ENCODE data around the gene TAS2R43. TPM values are rescaled to one million over a fixed set of nuclear protein-coding genes. Genes with fewer than 3 reads are reported as not detected.
"Not testable (repeated sequence)": the region's sequence is repeated elsewhere in the genome, so short reads cannot be mapped to it uniquely, and the experiment has no call there.

The TAS2R43 gene
- total RNA-seq, 8 experiments from 2014 or later = 0.65 to 5.2 (median 1.7) TPM

GRCh38 chr12:11089246-11089645 is 2.9 kb downstream of the TAS2R43 start:
- in situ Hi-C loops (cut with MboI; ENCODE audit: low pct_unique_long_range_greater_than_20kb in 2 of 9, low sequenced_read_pairs in 9 of 9, unreplicated experiment in 9 of 9) = no loop called here
- 87 to 100% (median 100%) methylated on average over 1 to 4 of the region's 5 CpGs; no CpG with 5 or more reads in 5 of the 10 experiments for WGBS, 10 experiments
- Histone ChIP-seq H3K4me1 (replicated peaks in 1 of 2) (no peaks in the 10 kb centered on the region), H3K27ac (no peak overlapping the region), H3K4me3 (no peak overlapping the region)
- no peak for ATAC-seq (replicated peaks in 6 of 8)

GRCh38 chr12:11085419-11085818 is 6.7 kb downstream of the TAS2R43 start:
- H3K4me3 ChIP-seq = no peak overlapping the region
- no peaks in the 10 kb centered on the region for H3K4me1 ChIP-seq (replicated peaks in 1 of 2)
- no peak overlapping the region for H3K27ac ChIP-seq
- in situ Hi-C loops (cut with MboI; ENCODE audit: low pct_unique_long_range_greater_than_20kb in 2 of 9, low sequenced_read_pairs in 9 of 9, unreplicated experiment in 9 of 9) = no loop called here
- 80 to 100% (median 92%) methylated on average over 1 to 3 of the region's 3 CpGs; no CpG with 5 or more reads in 4 of the 10 experiments for WGBS, 10 experiments
- no peak for ATAC-seq (replicated peaks in 6 of 8)

GRCh38 chr12:11081987-11082386 is 10.1 kb downstream of the TAS2R43 start:
- Histone ChIP-seq H3K27ac (no peak overlapping the region), H3K4me3 (no peak overlapping the region), H3K4me1 (replicated peaks in 1 of 2) (no peaks in the 10 kb centered on the region)
- 100% methylated on average over 1 to 2 of the region's 2 CpGs; no CpG with 5 or more reads in 7 of the 10 experiments for whole genome bisulfite sequencing, 10 experiments
- ATAC-seq (replicated peaks in 6 of 8) = no peak
- in situ Hi-C loops (cut with MboI; ENCODE audit: low pct_unique_long_range_greater_than_20kb in 2 of 9, low sequenced_read_pairs in 9 of 9, unreplicated experiment in 9 of 9) = no loop called here

- Histone ChIP-seq H3K4me3 (no peak overlapping the region), H3K27ac (no peak overlapping the region), H3K4me1 (replicated peaks in 1 of 2) (no peaks in the 10 kb centered on the region)
- in situ Hi-C loops (cut with MboI; ENCODE audit: low pct_unique_long_range_greater_than_20kb in 2 of 9, low sequenced_read_pairs in 9 of 9, unreplicated experiment in 9 of 9) = no loop called here
- ATAC-seq (replicated peaks in 6 of 8) = no peak
- 83 to 100% (median 95%) methylated on average over 1 of the region's 1 CpG; no CpG with 5 or more reads in 4 of the 10 experiments for WGBS, 10 experiments
Measured at GRCh38 chr12:11078246-11078645, 13.9 kb downstream of the TAS2R43 start.

GRCh38 chr12:11075642-11076041 is 16.5 kb downstream of the TAS2R43 start:
- no peak overlapping the region for H3K4me3 ChIP-seq
- no peak overlapping the region for H3K27ac ChIP-seq
- in situ Hi-C loops (cut with MboI; ENCODE audit: low pct_unique_long_range_greater_than_20kb in 2 of 9, low sequenced_read_pairs in 9 of 9, unreplicated experiment in 9 of 9) = no loop called here
- ATAC-seq (replicated peaks in 6 of 8) = no peak
- 40 to 100% (median 85%) methylated on average over 1 to 3 of the region's 3 CpGs; no CpG with 5 or more reads in 6 of the 10 experiments for WGBS, 10 experiments
- H3K4me1 ChIP-seq (replicated peaks in 1 of 2) = no peaks in the 10 kb centered on the region

- WGBS, 10 experiments = 40 to 100% (median 64%) methylated on average over 1 to 4 of the region's 4 CpGs; no CpG with 5 or more reads in 2 of the 10 experiments
- H3K27ac ChIP-seq = no peak overlapping the region
- in situ Hi-C loops (cut with MboI; ENCODE audit: low pct_unique_long_range_greater_than_20kb in 2 of 9, low sequenced_read_pairs in 9 of 9, unreplicated experiment in 9 of 9) = no loop called here
- no peak overlapping the region for H3K4me3 ChIP-seq
- ATAC-seq (replicated peaks in 6 of 8) = no peak
- no peaks in the 10 kb centered on the region for H3K4me1 ChIP-seq (replicated peaks in 1 of 2)
Measured at GRCh38 chr12:11071414-11071813, 20.7 kb downstream of the TAS2R43 start.

- in situ Hi-C loops (cut with MboI; ENCODE audit: low pct_unique_long_range_greater_than_20kb in 2 of 9, low sequenced_read_pairs in 9 of 9, unreplicated experiment in 9 of 9) = no loop called here
- ATAC-seq (replicated peaks in 6 of 8) = peak in 1 of 8 experiments; percentile 29
- 20 to 80% (median 50%) methylated on average over 1 of the region's 1 CpG; no CpG with 5 or more reads in 3 of the 10 experiments for WGBS, 10 experiments
Measured at GRCh38 chr12:11070999-11071398, 21.1 kb downstream of the TAS2R43 start.

GRCh38 chr12:11069854-11070365 is 22.2 kb downstream of the TAS2R43 start:
- Histone ChIP-seq H3K4me3 (no peak overlapping the region), H3K4me1 (replicated peaks in 1 of 2) (no peaks in the 10 kb centered on the region), H3K27ac (no peak overlapping the region)
- WGBS, 10 experiments = 40 to 100% (median 89%) methylated on average over 1 to 5 of the region's 5 CpGs
- ATAC-seq (replicated peaks in 6 of 8) = peak in 1 of 8 experiments; percentile 31
- in situ Hi-C loops (cut with MboI; ENCODE audit: low pct_unique_long_range_greater_than_20kb in 2 of 9, low sequenced_read_pairs in 9 of 9, unreplicated experiment in 9 of 9) = no loop called here

More at GRCh38 chr12:11070999-11071398, 21.1 kb downstream of the TAS2R43 start:
- Histone ChIP-seq H3K4me1 (replicated peaks in 1 of 2) (no peaks in the 10 kb centered on the region), H3K27ac (no peak overlapping the region), H3K4me3 (no peak overlapping the region)

- peak in 3 of 8 experiments; percentile 30 to 88 (median 87) for ATAC-seq (replicated peaks in 6 of 8)
Measured at GRCh38 chr12:11067514-11067913, 24.6 kb downstream of the TAS2R43 start.

GRCh38 chr12:11062194-11062593 is 29.9 kb downstream of the TAS2R43 start, which contains the start of gene TAS2R46:
Gene TAS2R46, minus strand, starts transcription at chr12:11062294. Its CDS starts 0 bp downstream, at chr12:11062294.
- H3K27ac ChIP-seq; H3K4me3 ChIP-seq; H3K4me1 ChIP-seq (replicated peaks in 1 of 2); in situ Hi-C loops (cut with MboI; ENCODE audit: low pct_unique_long_range_greater_than_20kb in 2 of 9, low sequenced_read_pairs in 9 of 9, unreplicated experiment in 9 of 9); ATAC-seq (replicated peaks in 6 of 8): not testable (repeated sequence)
- WGBS, 10 experiments = 20 to 100% (median 100%) methylated on average over 1 of the region's 1 CpG; no CpG with 5 or more reads in 5 of the 10 experiments

More at GRCh38 chr12:11067514-11067913, 24.6 kb downstream of the TAS2R43 start:
- no peak overlapping the region for H3K4me3 ChIP-seq
- 29 to 88% (median 67%) methylated on average over 1 to 2 of the region's 2 CpGs; no CpG with 5 or more reads in 3 of the 10 experiments for WGBS, 10 experiments
- in situ Hi-C loops (cut with MboI; ENCODE audit: low pct_unique_long_range_greater_than_20kb in 2 of 9, low sequenced_read_pairs in 9 of 9, unreplicated experiment in 9 of 9) = no loop called here
- no peak overlapping the region for H3K27ac ChIP-seq
- H3K4me1 ChIP-seq (replicated peaks in 1 of 2) = no peaks in the 10 kb centered on the region

- in situ Hi-C loops (cut with MboI; ENCODE audit: low pct_unique_long_range_greater_than_20kb in 2 of 9, low sequenced_read_pairs in 9 of 9, unreplicated experiment in 9 of 9) = no loop called here
Measured at GRCh38 chr12:11059784-11060183, 32.3 kb downstream of the TAS2R43 start.

GRCh38 chr12:11059041-11059440 is 33.1 kb downstream of the TAS2R43 start:
- WGBS, 10 experiments = 83 to 100% (median 100%) methylated on average over 1 to 3 of the region's 3 CpGs; no CpG with 5 or more reads in 3 of the 10 experiments
- in situ Hi-C loops (cut with MboI; ENCODE audit: low pct_unique_long_range_greater_than_20kb in 2 of 9, low sequenced_read_pairs in 9 of 9, unreplicated experiment in 9 of 9) = no loop called here
- Histone ChIP-seq H3K27ac (no peak overlapping the region), H3K4me1 (replicated peaks in 1 of 2) (no peaks in the 10 kb centered on the region), H3K4me3 (no peak overlapping the region)
- no peak for ATAC-seq (replicated peaks in 6 of 8)

More at GRCh38 chr12:11059784-11060183, 32.3 kb downstream of the TAS2R43 start:
- peak in 6 of 8 experiments; percentile 28 to 95 (median 48) for ATAC-seq (replicated peaks in 6 of 8)
- no peak overlapping the region for H3K4me3 ChIP-seq
- no peaks in the 10 kb centered on the region for H3K4me1 ChIP-seq (replicated peaks in 1 of 2)
- no peak overlapping the region for H3K27ac ChIP-seq

GRCh38 chr12:11055306-11055705 is 36.8 kb downstream of the TAS2R43 start:
- Histone ChIP-seq H3K4me3 (no peak overlapping the region), H3K4me1 (replicated peaks in 1 of 2) (no peaks in the 10 kb centered on the region), H3K27ac (no peak overlapping the region)
- ATAC-seq (replicated peaks in 6 of 8) = no peak
- 27 to 100% (median 100%) methylated on average over 2 of the region's 2 CpGs; no CpG with 5 or more reads in 1 of the 10 experiments for WGBS, 10 experiments
- in situ Hi-C loops (cut with MboI; ENCODE audit: low pct_unique_long_range_greater_than_20kb in 2 of 9, low sequenced_read_pairs in 9 of 9, unreplicated experiment in 9 of 9) = no loop called here
